Colon (tissue), 2 donors: ENCODE data around the gene ARRB1.
"Not testable (repeated sequence)": the region's sequence is repeated elsewhere in the genome, so short reads cannot be mapped to it uniquely, and the experiment has no call there.

Experiments used
- FAIRE-seq: peaks from 2 replicates; lab custom pipeline; 2012; peaks lifted over from hg19 to GRCh38; lab: Jason Lieb, UNC
- donor health status: control.
- donor health status: control.

Gene ARRB1

GRCh38 chr11:75342966-75343870, 8.2 kb downstream of the ARRB1 start:
- no peak for FAIRE-seq

GRCh38 chr11:75342231-75342918, 9.1 kb downstream of the ARRB1 start:
- no peak for FAIRE-seq

GRCh38 chr11:75341612-75342011, 9.8 kb downstream of the ARRB1 start:
- FAIRE-seq: no peak

GRCh38 chr11:75339685-75340409, 11.6 kb downstream of the ARRB1 start:
- FAIRE-seq: no peak

- no peak for FAIRE-seq
These were observed 12.8 kb downstream of the ARRB1 start for GRCh38 chr11:75338516-75339208.

- no peak for FAIRE-seq
These were observed 14.2 kb downstream of the ARRB1 start for GRCh38 chr11:75337195-75337654.

- FAIRE-seq: no peak
These were observed 16.5 kb downstream of the ARRB1 start for GRCh38 chr11:75334976-75335375.

GRCh38 chr11:75334402-75334891, 17.0 kb downstream of the ARRB1 start:
- FAIRE-seq: no peak

GRCh38 chr11:75333807-75334140, 17.7 kb downstream of the ARRB1 start:
- FAIRE-seq: no peak

- FAIRE-seq: no peak
These were observed 18.2 kb downstream of the ARRB1 start for GRCh38 chr11:75333022-75333806.

GRCh38 chr11:75331761-75332160, 19.7 kb downstream of the ARRB1 start:
- FAIRE-seq: not testable (repeated sequence)

- FAIRE-seq: not testable (repeated sequence)
These were observed 20.2 kb downstream of the ARRB1 start for GRCh38 chr11:75331304-75331703.

GRCh38 chr11:75330886-75331285, 20.6 kb downstream of the ARRB1 start:
- FAIRE-seq: not testable (repeated sequence)

GRCh38 chr11:75330291-75330690, 21.2 kb downstream of the ARRB1 start:
- FAIRE-seq: no peak

- no peak for FAIRE-seq
These were observed 22.8 kb downstream of the ARRB1 start for GRCh38 chr11:75328426-75329277.

- no peak for FAIRE-seq
These were observed 25.0 kb downstream of the ARRB1 start for GRCh38 chr11:75326439-75326810.

- no peak for FAIRE-seq
These were observed 25.6 kb downstream of the ARRB1 start for GRCh38 chr11:75325713-75326438.

- FAIRE-seq: no peak
These were observed 26.7 kb downstream of the ARRB1 start for GRCh38 chr11:75324740-75325139.

- no peak for FAIRE-seq
These were observed 27.3 kb downstream of the ARRB1 start for GRCh38 chr11:75324189-75324588.
